Measurements from ENCODE around the gene DNA2.
A peak's percentile ranks its signal among the peaks of the same experiment; 100 is the strongest.

The DNA2 gene

DNA sequence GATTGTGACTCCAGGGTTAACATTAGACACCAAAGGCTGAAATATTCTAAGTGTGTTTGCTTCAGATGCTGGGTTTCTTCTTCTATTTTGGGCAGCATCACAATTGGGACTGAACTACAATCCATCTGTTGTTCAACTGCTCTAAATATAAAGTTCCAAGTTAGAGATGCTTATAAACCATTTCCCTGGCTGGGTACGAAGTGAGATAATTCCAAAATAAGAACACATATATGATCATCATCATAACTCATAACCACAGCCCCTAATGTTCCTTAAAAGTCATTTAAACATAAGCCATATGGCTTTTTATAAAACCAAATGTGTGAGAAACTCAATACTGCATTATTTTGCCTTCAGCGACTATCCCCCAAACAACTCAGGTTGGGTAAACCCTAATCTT is 28.8 kb downstream of the DNA2 start:
- no peak for TF ChIP-seq CTCF (IDR thresholded peaks at IDR 0.05; ENCODE audit: low read depth, low read length, missing control alignments)
- no peak for DNase-seq (ENCODE audit: extremely low read depth, low read depth)
- H3K4me3 ChIP-seq (replicated peaks; ENCODE audit: low read depth, low read length) = no peak overlapping the region

DNA sequence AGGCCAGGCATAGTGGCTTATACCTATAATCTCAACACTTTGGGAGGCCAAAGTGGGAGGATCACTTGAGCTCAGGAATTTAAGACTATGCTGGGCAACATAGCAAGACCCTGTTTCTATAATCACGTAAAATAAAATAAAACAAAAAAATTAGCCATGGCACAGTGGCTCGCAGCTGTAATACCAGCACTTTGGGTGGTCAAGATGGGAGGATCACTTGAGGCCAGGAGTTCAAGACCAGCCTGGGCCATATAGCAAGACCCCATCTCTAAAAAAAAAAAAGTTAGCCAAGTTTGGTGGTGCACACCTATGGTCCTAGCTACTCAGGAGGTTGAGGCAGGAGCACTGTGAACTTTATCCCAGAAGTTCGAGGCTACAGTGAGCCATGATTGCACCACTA is 30.9 kb downstream of the DNA2 start:
- H3K4me3 ChIP-seq (replicated peaks; ENCODE audit: low read depth, low read length) = no peak overlapping the region
- no peak for TF ChIP-seq CTCF (IDR thresholded peaks at IDR 0.05; ENCODE audit: low read depth, low read length, missing control alignments)
- no peak for DNase-seq (ENCODE audit: extremely low read depth, low read depth)

DNA sequence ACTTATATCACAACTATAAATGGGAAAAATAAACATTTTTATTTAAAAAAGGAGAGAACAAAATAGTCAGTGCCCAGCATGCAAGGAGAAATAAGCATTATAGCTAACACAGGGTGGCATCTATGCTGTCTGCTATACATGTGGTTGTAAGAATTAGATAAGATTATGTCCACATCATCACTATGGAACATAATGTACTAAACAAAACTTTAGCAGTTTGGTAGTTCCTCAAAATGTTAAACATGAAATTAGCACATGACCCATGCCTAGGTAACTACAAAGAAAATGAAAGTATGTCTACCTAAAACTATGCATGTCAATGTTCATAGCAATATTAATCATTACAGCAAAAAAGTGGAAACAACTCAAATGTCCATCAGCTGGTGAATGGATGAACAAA is 36.0 kb downstream of the DNA2 start:
- no peak overlapping the region for H3K4me3 ChIP-seq (replicated peaks; ENCODE audit: low read depth, low read length)
- DNase-seq (ENCODE audit: extremely low read depth, low read depth) = no peak
- TF ChIP-seq CTCF (IDR thresholded peaks at IDR 0.05; ENCODE audit: low read depth, low read length, missing control alignments) = no peak

DNA sequence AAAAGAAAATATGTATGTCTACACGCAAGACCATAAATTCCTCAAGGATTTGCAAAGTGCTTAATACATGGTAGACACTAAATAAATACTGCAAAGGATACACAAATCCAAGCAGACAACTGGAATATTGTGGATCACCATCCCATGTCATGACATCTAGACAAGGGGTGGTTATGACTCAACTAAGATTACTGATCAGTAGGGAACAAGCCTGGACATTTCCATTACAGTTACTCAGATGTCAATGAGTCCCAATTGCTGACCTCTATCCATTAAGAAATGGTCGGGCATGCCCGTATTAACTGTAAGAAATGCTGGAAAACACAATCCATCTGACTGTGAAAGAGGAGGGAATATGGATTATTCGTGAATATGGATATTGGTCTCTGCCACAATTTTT is 37.1 kb downstream of the DNA2 start:
- no peak for TF ChIP-seq CTCF (IDR thresholded peaks at IDR 0.05; ENCODE audit: low read depth, low read length, missing control alignments)
- DNase-seq (ENCODE audit: extremely low read depth, low read depth) = peak; percentile 4
- no peak overlapping the region for H3K4me3 ChIP-seq (replicated peaks; ENCODE audit: low read depth, low read length)

GRCh38 chr10:68428396-68429104 is 43.2 kb downstream of the DNA2 start:
- no peak overlapping the region for H3K4me3 ChIP-seq (replicated peaks; ENCODE audit: low read depth, low read length)
- DNase-seq (ENCODE audit: extremely low read depth, low read depth) = no peak
- no peak for TF ChIP-seq CTCF (IDR thresholded peaks at IDR 0.05; ENCODE audit: low read depth, low read length, missing control alignments)

- TF ChIP-seq CTCF (IDR thresholded peaks at IDR 0.05; ENCODE audit: low read depth, low read length, missing control alignments) = no peak
Measured at GRCh38 chr10:68424454-68425014, 47.2 kb downstream of the DNA2 start.

More at GRCh38 chr10:68424454-68425014, 47.2 kb downstream of the DNA2 start:
- no peak for DNase-seq (ENCODE audit: extremely low read depth, low read depth)
- no peak overlapping the region for H3K4me3 ChIP-seq (replicated peaks; ENCODE audit: low read depth, low read length)
